Fibroblast of villous mesenchyme (primary cell): ENCODE results near the gene WASHC3. TPM values are rescaled to one million over a fixed set of nuclear protein-coding genes. Genes with fewer than 3 reads are reported as not detected.

Experiments used
- DNase-seq: peaks from one replicate; pipeline ENCODE4 v3.0.0-alpha.2; 2010; ENCODE audit warnings: low read depth
- H3K4me3 ChIP-seq: 2 replicates; pipeline ENCODE4 v1.5.1; 2011; ENCODE audit warnings: low read depth, mild to moderate bottlenecking, low read length
- CTCF ChIP-seq: IDR thresholded peaks from 2 replicates; pipeline ENCODE4 v1.5.1; 2012; ENCODE audit warnings: low read depth, mild to moderate bottlenecking, low read length; ENCODE audit not compliant: insufficient read depth
- total RNA-seq: library from RNA; depleted of rRNA; stranded (reverse); fragments of >200 nt; gene quantifications from 2 replicates; pipeline ENCODE4 v1.2.3, GENCODE V29; 2012

Gene WASHC3
- total RNA-seq, 1 donor: 75.1 TPM

GRCh38 chr12:101981868-101982267, 79.9 kb downstream of the WASHC3 start:
- no peak for TF ChIP-seq CTCF
- no peak overlapping the region for H3K4me3 ChIP-seq
- no peak for DNase-seq

- no peak for DNase-seq
- no peak for TF ChIP-seq CTCF
- H3K4me3 ChIP-seq: no peak overlapping the region
Measured at GRCh38 chr12:101968770-101969169, 93.0 kb downstream of the WASHC3 start.

- H3K4me3 ChIP-seq: no peak overlapping the region
- TF ChIP-seq CTCF: no peak
- no peak for DNase-seq
Measured at GRCh38 chr12:101967506-101967905, 94.3 kb downstream of the WASHC3 start.

- DNase-seq: no peak
- TF ChIP-seq CTCF: no peak
- no peak overlapping the region for H3K4me3 ChIP-seq
Measured at GRCh38 chr12:101966496-101966895, 95.3 kb downstream of the WASHC3 start.

GRCh38 chr12:101963697-101964096, 98.1 kb downstream of the WASHC3 start:
- H3K4me3 ChIP-seq: no peak overlapping the region
- TF ChIP-seq CTCF: no peak
- no peak for DNase-seq

Other genes with a start within 250 kb of the WASHC3 start
- gene GNPTAB, start 231.0 kb downstream of the WASHC3 start, total RNA-seq: 39.3 and 86.8 TPM in 2 replicates
- gene DRAM1, start 184.4 kb downstream of the WASHC3 start, total RNA-seq: 95.7 and 344 TPM in 2 replicates
- gene NUP37, start 58.1 kb upstream of the WASHC3 start, total RNA-seq: 28.3 and 39.3 TPM in 2 replicates
- gene PARPBP, start 58.2 kb upstream of the WASHC3 start, total RNA-seq: 8.7 and 13.0 TPM in 2 replicates
- gene PMCH, start 135.8 kb upstream of the WASHC3 start, total RNA-seq: not detected in 2 replicates